GM06990 (cell line): ENCODE data around the gene N4BP2.
"Not testable (repeated sequence)": the region's sequence is repeated elsewhere in the genome, so short reads cannot be mapped to it uniquely, and the experiment has no call there.

ENCODE experiments used
- DNase-seq: peaks from one replicate; pipeline ENCODE4 v3.0.0-alpha.2; 2011; ENCODE audit not compliant: insufficient read length; ENCODE audit errors: extremely low read depth
- H3K27me3 ChIP-seq: replicated peaks from 2 replicates; pipeline ENCODE4 v1.6.0; 2011; ENCODE audit warnings: low read length; ENCODE audit not compliant: control insufficient read depth, insufficient read depth
- H3K36me3 ChIP-seq: 2 replicates; pipeline ENCODE4 v1.5.1; 2011; ENCODE audit warnings: low read length; ENCODE audit not compliant: control insufficient read depth, insufficient read depth
- H3K4me3 ChIP-seq: replicated peaks from 2 replicates; pipeline ENCODE4 v1.5.1; 2011; ENCODE audit warnings: low read depth, mild to moderate bottlenecking, control low read depth, low read length
- CTCF ChIP-seq: IDR thresholded peaks from 2 replicates; pipeline ENCODE4 v1.5.1; 2011; ENCODE audit warnings: low read length, control low read depth, mild to moderate bottlenecking, inconsistent platforms; ENCODE audit not compliant: insufficient read depth, poor library complexity, severe bottlenecking

Gene N4BP2

GRCh38 chr4:40065010-40065409 is 8.4 kb downstream of the N4BP2 start:
- Histone ChIP-seq H3K27me3 (no peaks in the 10 kb centered on the region), H3K36me3 (no peaks in the 10 kb centered on the region), H3K4me3 (no peak overlapping the region)
- no peak for TF ChIP-seq CTCF
- no peak for DNase-seq

- no peak for DNase-seq
- H3K4me3 ChIP-seq: no peak overlapping the region
- no peaks in the 10 kb centered on the region for H3K27me3 ChIP-seq
- no peak for TF ChIP-seq CTCF
- H3K36me3 ChIP-seq: no peaks in the 10 kb centered on the region
These were observed 10.0 kb downstream of the N4BP2 start for GRCh38 chr4:40066651-40067050.

- Histone ChIP-seq H3K4me3 (no peak overlapping the region), H3K27me3 (no peaks in the 10 kb centered on the region), H3K36me3 (no peaks in the 10 kb centered on the region; the same call in 1 of the 2 replicates)
- DNase-seq: no peak
- no peak for TF ChIP-seq CTCF
These were observed 13.7 kb downstream of the N4BP2 start for GRCh38 chr4:40070387-40070786.

- Histone ChIP-seq H3K36me3 (no peaks in the 10 kb centered on the region), H3K4me3 (no peak overlapping the region), H3K27me3 (no peaks in the 10 kb centered on the region)
- DNase-seq: no peak
- TF ChIP-seq CTCF: no peak
These were observed 29.8 kb downstream of the N4BP2 start for GRCh38 chr4:40086421-40086820.

GRCh38 chr4:40087799-40088366 is 31.2 kb downstream of the N4BP2 start:
- no peak for DNase-seq
- no peak for TF ChIP-seq CTCF
- Histone ChIP-seq H3K4me3 (no peak overlapping the region), H3K27me3 (no peaks in the 10 kb centered on the region), H3K36me3 (no peaks in the 10 kb centered on the region)

GRCh38 chr4:40093400-40093799 is 36.8 kb downstream of the N4BP2 start:
- not testable (repeated sequence) for H3K36me3 ChIP-seq, H3K4me3 ChIP-seq, H3K27me3 ChIP-seq, DNase-seq
